IMR-90 (cell line): ENCODE results near the gene C3orf80. TPM values are rescaled to one million over a fixed set of nuclear protein-coding genes. Genes with fewer than 3 reads are reported as not detected.

ENCODE experiments used
- ATAC-seq: fragments of 200-7000 bp; cut with Tn5 transposase; 2 replicates; pipeline ENCODE4 v1.9.1; 2020; ENCODE audit warnings: low read depth, mild to moderate bottlenecking, moderate library complexity
- BruUV-seq: library from RNA; stranded (reverse); fragments of 400-500 nt; replicated peaks from 2 replicates; lab custom pipeline; 2021; lab: Mats Ljungman, UMichigan
- CTCF ChIA-PET: fragments of 300-600 bp; formaldehyde crosslinking; extraction: SDS; loops from one replicate; lab custom pipeline; 2021; ENCODE audit warnings: antibody characterized with exemption; lab: Yijun Ruan, JAX
- POLR2A ChIA-PET: fragments of 300-600 bp; sonication (Branson Sonifier 250); formaldehyde crosslinking; loops from one replicate; lab custom pipeline; 2022; ENCODE audit warnings: antibody characterized with exemption; ENCODE audit not compliant: unreplicated experiment; lab: Charles Lee
- DNase-seq: peaks from one replicate; pipeline ENCODE4 v3.0.0; 2013
- H2AFZ ChIP-seq: replicated peaks from 2 replicates; pipeline ENCODE3; 2013; ENCODE audit warnings: low read length, mild to moderate bottlenecking; ENCODE audit not compliant: poor library complexity
- H2AK5ac ChIP-seq: 2 replicates; pipeline ENCODE4 v1.6.1; 2013; ENCODE audit warnings: low read depth, low read length, inconsistent platforms
- H2AK9ac ChIP-seq: replicated peaks from 2 replicates; pipeline ENCODE3; 2013; ENCODE audit warnings: mild to moderate bottlenecking, low read depth, low read length, moderate library complexity; ENCODE audit not compliant: poor library complexity
- H2BK120ac ChIP-seq: 2 replicates; pipeline ENCODE4 v1.6.1; 2013; ENCODE audit warnings: low read depth, low read length, inconsistent platforms
- H2BK15ac ChIP-seq: 3 replicates; pipeline ENCODE4 v1.6.1; 2013; ENCODE audit warnings: low read depth, low read length, inconsistent platforms
- H2BK20ac ChIP-seq: 2 replicates; pipeline ENCODE4 v1.6.1; 2013; ENCODE audit warnings: low read depth, mild to moderate bottlenecking, inconsistent platforms, low read length, moderate library complexity
- H2BK5ac ChIP-seq: 2 replicates; pipeline ENCODE4 v1.6.1; 2013; ENCODE audit warnings: mild to moderate bottlenecking, low read depth, low read length, inconsistent platforms; ENCODE audit not compliant: poor library complexity, severe bottlenecking
- H3K14ac ChIP-seq: replicated peaks from 2 replicates; pipeline ENCODE4 v1.6.1; 2013; ENCODE audit warnings: low read depth, low read length, inconsistent platforms
- H3K18ac ChIP-seq: 2 replicates; pipeline ENCODE4 v1.6.1; 2013; ENCODE audit warnings: low read depth, low read length, control low read depth
- H3K23ac ChIP-seq: 2 replicates; pipeline ENCODE4 v1.6.1; 2013; ENCODE audit warnings: low read depth, low read length, inconsistent platforms
- H3K27ac ChIP-seq: 2 replicates; pipeline ENCODE4 v1.5.1; 2013; ENCODE audit warnings: mild to moderate bottlenecking, control low read depth, low read length; ENCODE audit not compliant: insufficient read depth
- H3K27me3 ChIP-seq: 2 replicates; pipeline ENCODE4 v1.6.1; 2013; ENCODE audit warnings: low read length; ENCODE audit not compliant: control insufficient read depth, insufficient read depth
- H3K36me3 ChIP-seq: 2 replicates; pipeline ENCODE4 v1.6.1; 2013; ENCODE audit warnings: low read length, mixed read lengths; ENCODE audit not compliant: control insufficient read depth, insufficient read depth
- H3K4ac ChIP-seq: 2 replicates; pipeline ENCODE4 v1.6.1; 2013; ENCODE audit warnings: low read depth, low read length, inconsistent platforms
- H3K4me1 ChIP-seq: 2 replicates; pipeline ENCODE4 v1.6.1; 2013; ENCODE audit warnings: low read length, mixed read lengths; ENCODE audit not compliant: control insufficient read depth, insufficient read depth
- H3K4me2 ChIP-seq: 2 replicates; pipeline ENCODE4 v1.6.1; 2013; ENCODE audit warnings: low read depth, mild to moderate bottlenecking, control low read depth, low read length, moderate library complexity
- H3K4me3 ChIP-seq: 2 replicates; pipeline ENCODE4 v1.5.1; 2013; ENCODE audit warnings: low read depth, mild to moderate bottlenecking, control low read depth, low read length, moderate library complexity; ENCODE audit not compliant: insufficient read depth
- H3K56ac ChIP-seq: 2 replicates; pipeline ENCODE4 v1.6.1; 2013; ENCODE audit warnings: low read length, inconsistent platforms; ENCODE audit not compliant: insufficient read depth; ENCODE audit errors: extremely low read depth
- H3K79me1 ChIP-seq, 2 experiments: 2 replicates each; pipeline ENCODE4 v1.6.1; 2013; ENCODE audit warnings: low read length in 2 of 2, inconsistent platforms in 1 of 2, low read depth in 1 of 2
- H3K9ac ChIP-seq: 2 replicates; pipeline ENCODE4 v1.6.1; 2013; ENCODE audit warnings: low read depth, low read length, control low read depth
- H3K9me1 ChIP-seq: 2 replicates; pipeline ENCODE4 v1.6.1; 2013; ENCODE audit warnings: low read length, inconsistent platforms; ENCODE audit not compliant: insufficient read depth
- H3K9me3 ChIP-seq: 2 replicates; pipeline ENCODE4 v1.6.1; 2013; ENCODE audit warnings: low read length; ENCODE audit not compliant: control insufficient read depth, insufficient read depth
- H4K20me1 ChIP-seq: 2 replicates; pipeline ENCODE4 v1.6.1; 2013; ENCODE audit warnings: low read length, inconsistent platforms; ENCODE audit not compliant: insufficient read depth
- H4K5ac ChIP-seq: 2 replicates; pipeline ENCODE4 v1.6.1; 2013; ENCODE audit warnings: mild to moderate bottlenecking, low read depth, low read length, control low read depth
- H4K8ac ChIP-seq, 2 experiments: 2 replicates each; pipeline ENCODE4 v1.6.1; 2013; ENCODE audit warnings: low read depth in 2 of 2, low read length in 2 of 2, control low read depth in 1 of 2, inconsistent platforms in 1 of 2
- H4K91ac ChIP-seq: 2 replicates; pipeline ENCODE4 v1.6.1; 2013; ENCODE audit warnings: low read depth, low read length, inconsistent platforms; ENCODE audit not compliant: insufficient read depth
- CHD1 ChIP-seq: IDR thresholded peaks from 2 replicates; pipeline ENCODE4 v1.6.1; 2012; ENCODE audit warnings: low read depth, low read length, improper control_type of control experiment
- ELK1 ChIP-seq: fragments of 150-350 bp; IDR thresholded peaks from 2 replicates; pipeline ENCODE4 v1.6.1; 2016; ENCODE audit warnings: low read depth, mild to moderate bottlenecking, low read length, moderate library complexity, borderline replicate concordance
- FOS ChIP-seq: fragments of 150-350 bp; IDR thresholded peaks from 2 replicates; pipeline ENCODE4 v1.6.1; 2016; ENCODE audit warnings: low read depth, low read length
- MAFK ChIP-seq: IDR thresholded peaks from 2 replicates; pipeline ENCODE4 v1.6.1; 2012; ENCODE audit warnings: low read depth, low read length, improper control_type of control experiment
- MAZ ChIP-seq: IDR thresholded peaks from 2 replicates; pipeline ENCODE4 v1.6.1; 2012; ENCODE audit warnings: low read depth, mild to moderate bottlenecking, low read length, improper control_type of control experiment, moderate library complexity, borderline replicate concordance
- MXI1 ChIP-seq: IDR thresholded peaks from 2 replicates; pipeline ENCODE4 v1.6.1; 2012; ENCODE audit warnings: low read depth, mild to moderate bottlenecking, low read length, moderate library complexity, borderline replicate concordance
- NFE2L2 ChIP-seq: fragments of 150-350 bp; IDR thresholded peaks from 2 replicates; pipeline ENCODE4 v1.6.1; 2016; ENCODE audit warnings: low read depth, mild to moderate bottlenecking, low read length
- POLR2A ChIP-seq: IDR thresholded peaks from 2 replicates; pipeline ENCODE4 v1.6.1; 2012; ENCODE audit warnings: mild to moderate bottlenecking, low read depth, low read length
- RAD21 ChIP-seq: IDR thresholded peaks from 2 replicates; pipeline ENCODE4 v1.6.1; 2012; ENCODE audit warnings: low read length, improper control_type of control experiment
- RCOR1 ChIP-seq: IDR thresholded peaks from 2 replicates; pipeline ENCODE4 v1.6.1; 2012; ENCODE audit warnings: mild to moderate bottlenecking, low read length, improper control_type of control experiment; ENCODE audit not compliant: insufficient replicate concordance
- RFX5 ChIP-seq: IDR thresholded peaks from 2 replicates; pipeline ENCODE4 v1.8.0; 2012; ENCODE audit warnings: low read depth, mild to moderate bottlenecking, low read length, moderate library complexity
- dilution Hi-C: fragments of 300-500 bp; cut with HindIII; formaldehyde crosslinking; loops from one replicate; pipeline ENCODE4 v1.14.3; 2018; ENCODE audit warnings: low sequenced_read_pairs; ENCODE audit not compliant: unreplicated experiment
- in situ Hi-C: fragments of 300-500 bp; cut with MboI; formaldehyde crosslinking; loops from 3 replicates; pipeline ENCODE4 v1.14.3; 2019; ENCODE audit warnings: low sequenced_read_pairs, inconsistent platforms, mixed read lengths
- intact Hi-C: fragments of 100-400 bp; cut with micrococcal nuclease; formaldehyde crosslinking; loops from 2 replicates; pipeline ENCODE4 v1.10.0; 2022
- polyA plus RNA-seq, 3 experiments: library from polyadenylated mRNA; depleted of rRNA; stranded (reverse); fragments of >200 nt; gene quantifications; 2 replicates each; pipeline ENCODE4 v1.2.3, GENCODE V29; 2012; ENCODE audit warnings: low replicate concordance in 1 of 3
- total RNA-seq: library from RNA; depleted of rRNA; stranded (reverse); fragments of >200 nt; gene quantifications from 2 replicates; pipeline ENCODE4 v1.2.3, GENCODE V29; 2012
- TF ChIP-seq, protein P1 (sequence below): conservative IDR thresholded peaks from 2 replicates; pipeline ENCODE4 v1.5.1; 2012; ENCODE audit warnings: mild to moderate bottlenecking, low read depth, low read length, improper control_type of control experiment

Gene C3orf80
- total and polyA plus RNA-seq, 2 of the 4 experiments (the other 2 are of a cell fraction): not detected

- no peak overlapping the region for H2BK15ac ChIP-seq
- H2BK5ac ChIP-seq: no peak overlapping the region
- no peaks in the 10 kb centered on the region for H3K79me1 ChIP-seq
- no peak overlapping the region for H2AFZ ChIP-seq
- in situ Hi-C loops (no loop called here), dilution Hi-C loops (no loop called here), intact Hi-C loops (no loop called here)
- H4K5ac ChIP-seq: no peak overlapping the region
- no peak overlapping the region for H3K18ac ChIP-seq
- no peak overlapping the region for H3K14ac ChIP-seq
- H3K56ac ChIP-seq: no peak overlapping the region
- H2BK20ac ChIP-seq: no peak overlapping the region
- no peaks in the 10 kb centered on the region for H4K20me1 ChIP-seq
- H3K4me1 ChIP-seq: no peaks in the 10 kb centered on the region
- no peak overlapping the region for H4K8ac ChIP-seq
- H3K9me1 ChIP-seq: no peaks in the 10 kb centered on the region
- ATAC-seq: no peak
- no peak overlapping the region for H3K4me2 ChIP-seq
- H3K27me3 ChIP-seq: no peaks in the 10 kb centered on the region; the same call in 1 of the 2 replicates
- no peak overlapping the region for H3K23ac ChIP-seq
- no peak overlapping the region for H2AK5ac ChIP-seq
- H3K36me3 ChIP-seq: no peaks in the 10 kb centered on the region
- no peaks in the 10 kb centered on the region for H3K9me3 ChIP-seq
- no peak overlapping the region for H2BK120ac ChIP-seq
- no peak for DNase-seq
- H3K4ac ChIP-seq: no peak overlapping the region
- no peak for TF ChIP-seq RCOR1
- no peak for TF ChIP-seq ELK1
- TF ChIP-seq RFX5: no peak
- no peak for TF ChIP-seq MAZ
- no peak for TF ChIP-seq CHD1
- no peak for TF ChIP-seq NFE2L2
- TF ChIP-seq RAD21: no peak
- TF ChIP-seq MAFK: no peak
- TF ChIP-seq MXI1: no peak
- no peak for TF ChIP-seq FOS
- TF ChIP-seq, protein P1, sequence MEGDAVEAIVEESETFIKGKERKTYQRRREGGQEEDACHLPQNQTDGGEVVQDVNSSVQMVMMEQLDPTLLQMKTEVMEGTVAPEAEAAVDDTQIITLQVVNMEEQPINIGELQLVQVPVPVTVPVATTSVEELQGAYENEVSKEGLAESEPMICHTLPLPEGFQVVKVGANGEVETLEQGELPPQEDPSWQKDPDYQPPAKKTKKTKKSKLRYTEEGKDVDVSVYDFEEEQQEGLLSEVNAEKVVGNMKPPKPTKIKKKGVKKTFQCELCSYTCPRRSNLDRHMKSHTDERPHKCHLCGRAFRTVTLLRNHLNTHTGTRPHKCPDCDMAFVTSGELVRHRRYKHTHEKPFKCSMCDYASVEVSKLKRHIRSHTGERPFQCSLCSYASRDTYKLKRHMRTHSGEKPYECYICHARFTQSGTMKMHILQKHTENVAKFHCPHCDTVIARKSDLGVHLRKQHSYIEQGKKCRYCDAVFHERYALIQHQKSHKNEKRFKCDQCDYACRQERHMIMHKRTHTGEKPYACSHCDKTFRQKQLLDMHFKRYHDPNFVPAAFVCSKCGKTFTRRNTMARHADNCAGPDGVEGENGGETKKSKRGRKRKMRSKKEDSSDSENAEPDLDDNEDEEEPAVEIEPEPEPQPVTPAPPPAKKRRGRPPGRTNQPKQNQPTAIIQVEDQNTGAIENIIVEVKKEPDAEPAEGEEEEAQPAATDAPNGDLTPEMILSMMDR: no peak
- no peak for TF ChIP-seq POLR2A
- POLR2A ChIA-PET: no interaction called here
- no peak overlapping the region for H3K4me3 ChIP-seq
- no peak overlapping the region for H2AK9ac ChIP-seq
- H3K9ac ChIP-seq: no peak overlapping the region
- H4K91ac ChIP-seq: no peak overlapping the region
- no TSS peak for BruUV-seq
- CTCF ChIA-PET: no interaction called here
- H3K27ac ChIP-seq: no peak overlapping the region
Measured at GRCh38 chr3:160195106-160195505, 30.1 kb upstream of the C3orf80 start.
